Hippocampal formation (tissue), 2 donors: ENCODE results near the gene SH3RF3.
A peak's percentile ranks its signal among the peaks of the same experiment; 100 is the strongest.
"Not testable (repeated sequence)": the region's sequence is repeated elsewhere in the genome, so short reads cannot be mapped to it uniquely, and the experiment has no call there.

ENCODE experiments used
- DNase-seq, 2 donors: peaks; one replicate each; lab custom pipeline; 2025; lab: John Stamatoyannopoulos, UW

The SH3RF3 gene

DNA sequence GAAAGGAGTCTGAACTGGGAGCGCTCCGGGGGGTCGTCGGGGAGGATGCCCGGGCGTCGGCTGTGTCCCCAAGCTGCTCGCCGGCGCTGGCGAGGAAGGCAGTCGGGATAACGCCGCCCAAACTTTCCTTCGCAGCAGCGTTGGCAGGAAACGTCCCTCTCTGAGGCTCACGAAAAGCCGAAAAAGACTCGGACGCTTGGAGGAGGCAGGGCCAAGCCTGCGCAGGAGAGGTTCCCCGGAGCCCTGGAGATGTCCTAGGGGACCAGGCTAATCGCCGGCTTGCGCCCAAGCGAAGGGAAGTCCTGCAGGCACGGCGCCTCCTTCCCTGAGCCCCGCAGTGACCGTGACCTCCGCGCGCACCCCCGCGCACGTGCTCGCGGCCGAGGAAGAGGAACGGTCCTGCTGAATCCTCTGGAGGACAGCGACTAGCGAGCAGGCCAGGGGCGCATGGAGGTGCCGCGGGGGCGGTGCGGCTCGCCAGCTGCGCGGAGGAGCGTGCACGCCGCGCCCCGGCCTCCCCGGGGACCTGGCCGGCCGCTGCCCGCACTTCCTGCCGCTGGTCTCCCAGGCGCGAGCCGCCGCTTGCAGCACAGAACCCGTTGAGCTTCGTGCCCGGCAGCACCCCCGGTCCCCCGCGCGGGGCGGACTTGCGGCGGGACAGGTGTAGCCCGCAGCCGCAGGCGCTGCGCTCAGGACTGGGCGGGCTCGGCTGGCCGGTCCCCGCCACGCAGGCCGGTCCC lies at the start of gene SH3RF3:
Gene SH3RF3 (plus strand): TSS at position 590 of the 740 bp plus-strand sequence.
- peak; percentile 13 to 34 for DNase-seq

DNA sequence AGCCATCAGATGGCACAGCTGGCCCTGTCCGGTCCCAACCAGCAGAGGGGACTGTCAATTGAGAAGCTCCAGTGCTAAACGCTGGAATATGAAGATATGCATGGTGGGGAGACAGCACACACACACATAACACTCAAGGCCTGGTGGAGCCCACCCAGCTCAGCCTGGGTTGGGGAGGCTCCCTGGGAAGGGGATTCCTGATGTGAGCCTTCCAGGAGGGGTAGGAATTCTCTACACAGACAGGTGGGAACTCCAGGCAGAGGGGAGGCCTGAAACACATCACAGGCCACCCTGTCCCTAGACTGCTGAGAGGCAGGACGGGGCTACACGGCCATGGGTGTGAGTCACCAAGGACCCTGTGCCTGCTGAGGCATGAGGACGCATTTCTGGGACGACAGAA lies 49.4 kb upstream of the SH3RF3 start:
- DNase-seq, result no peak

DNA sequence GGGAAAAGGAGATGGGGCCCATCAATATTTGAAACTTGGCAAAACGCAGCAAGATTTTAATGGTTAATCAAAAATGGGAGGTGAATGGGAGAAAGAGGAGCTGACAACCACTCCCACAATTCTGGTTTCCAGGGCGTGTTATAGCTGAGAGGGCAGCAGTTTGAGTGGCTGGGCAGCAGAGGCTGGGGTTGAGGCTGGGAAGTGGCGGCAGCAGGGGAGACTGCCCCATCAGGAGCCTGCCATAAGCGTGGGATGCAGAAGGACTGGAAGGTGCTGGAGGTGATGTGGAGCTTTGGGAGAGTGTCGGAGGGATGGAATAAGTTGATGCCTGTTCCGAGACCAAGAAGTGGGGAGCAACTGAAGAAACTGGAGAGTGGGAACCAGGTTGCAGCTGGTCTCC lies 48.9 kb upstream of the SH3RF3 start:
- DNase-seq, result no peak

DNA sequence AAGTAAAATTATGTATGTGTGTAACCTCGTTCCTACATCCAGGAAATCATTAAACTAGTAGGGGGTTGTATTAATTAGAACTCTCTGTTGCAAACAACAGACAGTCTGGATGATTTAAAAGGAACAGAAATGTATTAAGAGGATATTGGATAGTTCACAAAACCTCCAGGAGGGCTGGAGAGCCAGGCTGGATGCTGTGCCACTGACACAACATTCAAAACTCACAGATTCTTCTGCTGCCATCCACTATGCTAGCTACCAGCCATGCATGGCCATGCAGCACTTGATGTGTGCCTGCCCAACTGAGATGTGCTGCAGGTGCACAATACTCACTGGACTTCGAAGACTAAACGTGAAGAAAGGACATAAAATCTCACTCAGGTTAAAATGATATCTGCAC lies 48.2 kb upstream of the SH3RF3 start:
- DNase-seq, result no peak

DNA sequence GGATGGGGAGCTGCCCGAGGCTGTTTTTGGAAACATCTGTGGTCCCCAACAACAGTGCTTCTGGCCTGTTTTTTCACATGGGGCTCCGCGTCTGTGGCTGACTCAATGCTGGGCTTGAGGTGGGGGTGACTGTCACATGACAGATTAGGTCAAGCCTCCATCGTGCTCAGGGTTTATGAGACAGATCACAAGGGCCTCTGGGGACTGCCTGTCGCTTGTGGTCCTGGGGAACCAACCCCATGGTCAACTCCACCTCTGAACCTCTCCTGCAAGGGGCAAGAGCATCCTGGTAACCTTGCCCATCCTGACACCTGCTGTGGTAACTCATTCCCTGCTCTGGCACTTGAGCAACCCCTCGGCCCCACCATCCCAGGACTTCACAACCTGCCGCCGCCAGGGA lies 47.6 kb upstream of the SH3RF3 start:
- DNase-seq, result no peak

DNA sequence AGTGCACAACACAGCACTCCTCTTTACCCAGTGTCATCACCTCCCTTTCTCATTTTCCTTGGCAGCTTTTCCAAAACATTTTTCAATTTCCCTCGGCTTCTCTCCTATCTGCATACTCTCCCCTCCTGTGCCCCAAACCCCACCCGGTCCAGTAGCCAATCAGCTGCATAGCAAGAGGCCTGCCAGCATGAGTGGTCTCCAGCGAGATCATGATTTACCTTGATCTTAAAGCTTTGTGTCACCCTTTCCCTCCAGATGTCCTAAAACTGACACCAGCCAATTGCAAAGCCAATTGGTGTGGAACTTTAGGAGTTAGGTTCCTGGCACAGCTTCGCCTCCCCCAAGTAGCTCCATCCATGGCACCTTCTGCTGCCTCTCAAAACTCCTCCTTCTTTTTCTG lies 45.2 kb upstream of the SH3RF3 start:
- no peak for DNase-seq

DNA sequence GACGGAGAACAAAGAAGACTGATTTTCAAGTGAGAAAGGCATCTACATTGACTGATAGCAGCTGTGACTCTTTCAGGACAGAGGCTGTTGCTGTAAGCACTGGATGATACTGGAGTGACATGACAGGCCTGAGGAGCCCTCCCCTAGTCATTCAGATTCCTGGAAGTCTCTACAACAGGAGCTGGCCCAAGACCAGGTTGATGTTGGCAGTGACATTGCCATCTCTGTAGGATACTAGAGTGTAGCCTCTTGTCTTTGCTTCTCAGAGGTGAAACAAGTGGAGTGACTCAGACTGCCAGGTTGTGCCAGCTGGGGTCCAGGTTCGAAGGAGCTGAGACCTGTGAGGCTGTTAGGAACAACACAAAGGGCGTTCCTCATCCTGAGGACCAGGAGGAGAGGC lies 44.7 kb upstream of the SH3RF3 start:
- no peak for DNase-seq

DNA sequence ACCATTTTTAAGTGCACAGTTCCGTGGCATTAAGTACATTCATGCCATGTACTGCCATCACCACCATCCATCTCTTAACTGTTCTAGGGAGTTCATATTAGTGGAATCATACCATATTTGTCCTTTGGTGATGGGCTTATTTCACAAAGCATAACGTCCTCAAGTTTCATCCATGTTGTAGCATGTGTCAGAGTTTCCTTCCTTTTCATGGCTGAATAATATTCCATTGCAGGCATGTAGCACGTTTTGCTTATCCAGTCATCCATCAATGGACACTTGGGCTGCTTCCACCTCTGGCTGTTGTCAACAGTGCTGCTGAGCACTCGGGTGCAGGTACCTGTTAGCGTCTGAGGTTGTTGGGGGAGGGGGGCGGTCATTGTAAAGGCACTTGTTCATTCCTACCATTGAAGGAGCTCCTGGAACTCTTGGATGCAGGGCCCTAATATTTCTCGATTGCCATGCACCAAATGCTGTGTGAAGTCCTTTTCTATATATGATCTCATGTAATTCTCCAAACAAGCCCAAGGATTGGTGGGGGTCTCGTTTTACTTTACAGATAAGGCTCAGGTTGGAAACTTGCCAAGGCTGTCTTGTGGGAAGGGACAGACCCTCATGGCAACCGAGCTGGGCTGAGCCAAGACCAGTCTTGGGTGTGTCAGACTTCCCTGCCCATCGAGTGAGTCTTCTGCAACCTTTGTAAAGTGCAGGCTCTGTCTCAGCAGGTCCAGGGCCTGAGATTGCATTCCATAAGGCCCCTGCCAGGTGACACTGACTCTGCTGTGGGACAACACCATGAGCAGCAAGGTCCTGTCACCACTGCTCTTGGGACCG lies 42.9 kb upstream of the SH3RF3 start:
- no peak for DNase-seq

DNA sequence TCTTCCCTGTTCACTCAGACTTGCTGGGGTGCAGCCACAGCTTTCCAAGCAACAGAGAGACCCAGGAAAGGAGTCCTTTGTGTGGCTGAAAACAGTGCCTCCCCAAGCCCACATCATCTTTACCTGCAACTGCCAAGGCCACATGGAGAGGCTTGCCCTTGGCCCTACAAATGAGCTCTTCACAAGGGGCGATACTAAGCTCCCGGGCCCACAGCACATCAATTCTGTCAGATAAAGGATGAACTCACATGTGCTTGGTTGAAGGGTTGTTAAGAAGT lies 42.3 kb upstream of the SH3RF3 start:
- DNase-seq, result no peak

DNA sequence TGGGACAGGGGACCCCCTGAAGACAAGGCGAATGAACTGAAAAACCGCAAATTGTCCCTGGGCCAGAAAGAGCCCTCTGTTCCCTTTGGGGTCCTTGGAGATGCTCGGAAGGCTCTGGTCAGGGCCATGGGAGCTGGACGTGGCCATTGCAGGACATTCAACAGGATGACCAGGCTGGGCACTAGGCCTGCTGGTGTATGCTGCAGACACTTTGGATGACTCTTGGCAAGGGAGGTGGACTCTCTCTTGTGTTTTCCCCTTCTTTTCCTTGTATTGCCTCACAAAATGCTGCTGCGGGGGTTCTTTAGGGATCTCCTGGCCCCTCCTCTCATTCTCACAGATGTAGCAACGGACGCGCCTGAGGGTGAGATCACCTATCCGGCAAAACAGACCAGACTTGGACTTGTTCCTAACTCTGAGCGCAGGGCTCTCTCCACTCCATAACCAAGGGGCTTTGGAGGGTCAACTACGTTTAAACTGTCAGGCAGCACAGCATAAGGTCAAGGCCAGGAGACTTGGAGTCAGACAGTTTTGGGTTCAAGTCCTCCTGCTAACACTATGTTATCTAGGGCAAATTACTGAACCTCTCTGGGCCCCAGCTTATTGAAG lies 41.8 kb upstream of the SH3RF3 start:
- no peak for DNase-seq

DNA sequence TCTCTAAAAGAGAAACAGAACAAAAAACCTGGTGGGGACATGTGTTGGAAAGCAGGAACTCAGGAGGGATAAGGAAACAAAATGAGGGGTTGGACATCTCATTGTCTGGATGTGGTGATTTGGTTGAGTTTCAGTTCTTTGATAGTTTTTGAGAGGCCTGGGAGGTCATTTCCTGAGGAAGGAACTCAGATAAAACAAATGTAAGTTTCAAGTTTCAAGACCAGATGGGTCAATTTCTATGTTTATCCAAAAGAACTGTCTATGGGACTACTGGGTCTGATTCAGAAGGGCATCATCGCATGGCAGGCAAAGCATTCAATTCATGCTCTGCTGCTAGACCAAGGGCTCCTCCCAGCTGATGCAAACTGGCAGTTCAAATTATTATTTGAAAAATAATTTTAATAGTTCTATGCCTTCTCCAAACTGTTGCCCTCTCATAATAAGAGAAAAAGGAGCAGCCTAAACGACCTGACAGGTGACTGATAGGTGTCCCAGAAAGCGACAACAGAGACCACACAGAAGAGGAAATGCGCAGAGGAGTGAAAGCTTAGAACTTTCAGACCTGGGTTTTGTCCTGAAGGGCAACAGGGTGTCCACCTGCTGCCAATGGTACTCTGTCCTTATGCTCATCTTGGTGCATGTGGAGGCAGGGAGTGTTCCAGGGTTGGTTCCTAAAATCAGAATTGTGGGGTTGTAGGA lies 39.3 kb upstream of the SH3RF3 start:
- no peak for DNase-seq

DNA sequence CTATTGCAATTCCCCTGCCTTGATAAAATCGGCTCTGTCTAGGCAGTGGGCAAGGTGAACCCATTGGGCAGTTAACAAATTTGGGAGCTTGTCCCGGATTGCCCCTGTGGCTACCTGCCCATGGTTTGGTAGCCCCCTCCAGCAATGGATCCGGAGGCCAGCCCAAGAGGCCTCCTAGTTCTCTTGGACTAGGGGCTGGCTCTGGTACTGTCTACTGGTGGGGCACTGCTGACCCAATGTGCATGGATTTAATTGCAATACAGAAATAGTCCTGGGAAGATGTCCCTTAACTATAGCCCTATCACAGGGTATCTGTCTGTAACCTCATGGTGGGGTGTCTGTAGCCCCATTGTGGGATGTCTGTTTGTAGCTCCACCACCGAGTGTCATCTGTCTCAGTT lies 37.5 kb upstream of the SH3RF3 start:
- no peak for DNase-seq

DNA sequence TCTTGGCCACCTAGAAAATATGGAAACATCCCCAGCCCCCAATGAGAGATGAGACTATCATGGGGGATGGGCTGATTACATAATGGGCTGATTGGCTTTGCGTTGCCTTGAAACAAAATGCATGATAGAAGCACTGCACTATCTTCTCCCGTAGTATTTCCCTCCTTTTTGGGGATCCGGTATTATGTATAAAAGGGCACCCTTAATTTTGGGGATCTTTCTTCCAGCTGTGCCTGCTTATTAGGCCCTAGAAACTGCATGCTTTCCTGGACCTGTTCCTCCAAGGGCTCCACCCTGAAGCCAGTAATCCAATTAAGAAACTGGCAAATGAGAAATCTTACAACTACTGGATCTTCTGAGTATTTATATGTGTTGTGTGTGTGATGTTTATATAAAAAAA lies 34.9 kb upstream of the SH3RF3 start:
- no peak for DNase-seq

DNA sequence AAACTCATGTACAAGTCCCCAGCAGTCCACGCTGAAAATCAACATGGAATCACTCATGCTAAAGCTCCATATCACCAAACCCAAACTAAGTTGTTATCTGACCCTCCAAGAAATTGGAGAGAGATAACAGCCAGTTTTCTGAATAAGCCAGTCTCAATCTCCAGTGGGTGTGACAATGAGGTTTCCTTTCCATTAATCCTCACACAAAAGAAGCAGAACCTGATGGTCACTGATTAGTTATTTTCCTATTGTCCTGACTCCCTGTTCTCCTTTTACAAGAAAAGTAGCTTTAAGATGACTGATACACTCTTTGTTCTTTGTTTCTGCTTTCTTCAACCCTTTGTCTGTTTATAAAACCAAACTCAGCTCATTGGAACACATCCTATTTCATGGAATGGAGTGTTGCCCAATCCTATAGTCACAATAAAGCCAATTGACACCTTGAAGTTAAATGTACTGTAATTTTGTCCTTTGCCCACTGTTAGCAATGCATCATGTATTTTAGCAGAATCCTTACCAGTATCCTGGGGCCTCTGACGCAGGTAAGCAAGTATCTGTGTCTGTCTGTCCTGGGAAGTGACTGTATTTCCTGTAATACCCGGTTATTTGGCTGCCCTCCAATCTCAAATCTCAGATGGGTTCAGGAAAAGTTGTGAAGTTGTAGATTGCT lies 30.6 kb upstream of the SH3RF3 start:
- no peak for DNase-seq

DNA sequence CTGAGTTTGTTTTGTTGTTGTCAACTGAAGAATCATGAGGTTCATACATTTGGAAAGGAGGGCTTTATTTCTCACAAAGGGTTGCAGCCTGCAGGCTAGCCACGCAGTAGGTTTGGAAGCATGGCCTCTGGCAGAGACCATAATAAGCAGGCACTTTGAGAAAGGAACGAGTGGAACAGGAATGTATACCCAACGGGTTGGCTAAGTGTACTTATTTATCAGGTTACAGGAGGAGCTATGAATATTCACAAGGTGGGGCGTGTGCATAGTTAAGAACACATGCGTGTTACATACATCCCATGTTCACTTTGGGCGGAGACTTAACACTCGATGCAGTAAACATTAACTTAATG lies 30.1 kb upstream of the SH3RF3 start:
- no peak for DNase-seq

DNA sequence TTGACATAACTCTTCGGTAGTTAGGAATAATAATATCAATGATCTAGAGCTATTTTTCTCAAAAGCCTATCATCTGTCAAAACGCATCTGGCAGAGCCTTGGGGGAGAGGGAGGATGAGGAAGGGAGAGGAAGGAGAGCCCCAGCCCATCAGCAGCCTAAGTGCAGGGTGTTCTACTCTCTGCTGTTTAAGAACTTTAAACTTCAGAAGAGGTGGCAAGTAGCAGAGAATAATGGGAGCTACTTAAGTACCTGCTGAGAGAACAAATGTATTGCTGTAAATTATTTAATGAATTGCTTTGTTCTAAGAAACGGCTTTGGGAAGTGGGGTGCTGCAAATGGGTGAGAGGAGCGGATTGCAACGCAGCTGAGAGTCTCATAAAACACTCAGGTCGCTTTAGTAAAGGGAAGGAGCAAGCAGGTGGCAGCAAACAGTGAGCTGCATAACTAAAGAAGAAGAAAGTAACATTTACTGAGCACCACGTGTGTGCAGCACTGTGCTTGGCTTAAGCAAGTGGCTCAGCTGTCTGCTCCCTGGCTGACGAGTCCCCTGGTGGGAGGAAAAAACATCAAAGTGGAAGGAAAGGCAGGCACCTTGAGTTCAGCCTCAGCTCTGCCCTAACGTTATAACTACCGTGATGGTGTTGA lies 26.3 kb upstream of the SH3RF3 start:
- no peak for DNase-seq

DNA sequence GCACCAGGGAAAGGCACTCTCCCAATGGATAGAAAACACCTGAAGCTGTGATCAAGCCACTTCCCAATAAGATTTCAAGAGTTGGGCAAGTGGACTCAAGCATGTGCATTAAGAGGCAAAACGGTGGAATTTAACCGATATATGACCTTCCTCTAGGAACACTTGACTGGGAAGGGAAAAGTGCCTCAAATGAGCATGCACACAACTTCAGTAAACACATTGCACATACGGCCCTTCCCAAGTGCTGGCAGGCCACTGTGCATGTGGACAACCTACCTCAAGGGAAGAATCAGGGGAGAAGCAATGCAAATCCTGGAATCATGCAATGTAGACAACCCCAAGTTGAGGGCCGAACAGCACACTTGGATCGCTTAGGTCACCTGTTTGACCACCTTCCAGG lies 23.9 kb upstream of the SH3RF3 start:
- DNase-seq, result no peak

DNA sequence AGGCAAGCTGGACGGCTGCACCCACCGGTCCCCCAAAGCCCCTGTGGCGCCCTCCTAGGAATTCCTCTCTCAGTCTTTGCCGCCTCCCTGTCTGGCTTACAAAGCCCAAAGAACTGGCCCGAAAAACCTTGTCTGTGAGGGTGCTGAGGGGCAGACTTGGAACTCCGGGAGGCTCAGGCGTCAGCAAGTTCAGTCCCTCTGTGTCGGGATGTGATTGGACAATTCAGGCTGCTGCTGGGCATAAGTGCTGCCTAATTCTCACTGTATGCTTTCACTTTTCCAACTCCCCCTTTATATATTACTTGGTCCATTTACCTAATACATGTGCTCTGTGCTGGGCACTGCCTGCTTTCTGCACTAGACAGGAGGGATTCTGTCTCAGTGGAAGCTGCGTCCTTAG lies 20.3 kb upstream of the SH3RF3 start:
- no peak for DNase-seq

DNA sequence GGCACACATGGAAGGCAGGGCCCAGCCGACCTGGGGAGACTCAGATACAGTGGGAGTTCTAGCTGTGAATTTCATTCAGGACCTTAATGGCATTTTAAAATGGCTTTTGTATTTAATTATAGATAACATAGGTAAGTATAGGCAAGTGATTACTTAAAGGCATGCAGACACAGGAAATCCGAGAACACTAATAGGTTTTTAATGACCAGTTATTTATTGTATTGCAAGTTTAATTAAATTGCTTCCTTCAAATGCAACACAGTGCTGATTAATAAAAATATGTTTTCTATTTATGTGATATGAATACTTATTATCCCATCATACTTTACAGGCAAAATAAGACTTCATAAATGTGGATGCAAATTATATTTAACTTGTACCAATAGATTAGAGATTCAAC lies 19.7 kb upstream of the SH3RF3 start:
- DNase-seq, result no peak

DNA sequence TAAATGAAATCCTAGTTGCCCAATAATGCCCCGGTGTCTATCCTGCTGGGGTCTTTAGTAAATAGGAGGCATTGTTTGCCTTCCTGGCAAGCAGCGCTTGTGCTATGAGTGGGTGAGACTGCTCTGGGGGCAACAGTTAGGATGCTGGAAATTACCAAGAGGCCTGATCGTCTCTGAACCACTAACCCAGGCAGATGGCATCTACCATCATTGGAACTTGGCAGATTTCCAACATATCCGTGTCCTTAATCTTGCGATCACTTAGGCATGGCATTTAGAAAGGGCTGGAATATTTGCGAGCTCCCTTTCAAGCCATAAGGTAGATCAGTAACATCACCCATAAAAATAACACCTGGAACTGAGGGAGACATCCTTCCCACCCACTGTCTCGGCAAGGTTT lies 18.8 kb upstream of the SH3RF3 start:
- no peak for DNase-seq

DNA sequence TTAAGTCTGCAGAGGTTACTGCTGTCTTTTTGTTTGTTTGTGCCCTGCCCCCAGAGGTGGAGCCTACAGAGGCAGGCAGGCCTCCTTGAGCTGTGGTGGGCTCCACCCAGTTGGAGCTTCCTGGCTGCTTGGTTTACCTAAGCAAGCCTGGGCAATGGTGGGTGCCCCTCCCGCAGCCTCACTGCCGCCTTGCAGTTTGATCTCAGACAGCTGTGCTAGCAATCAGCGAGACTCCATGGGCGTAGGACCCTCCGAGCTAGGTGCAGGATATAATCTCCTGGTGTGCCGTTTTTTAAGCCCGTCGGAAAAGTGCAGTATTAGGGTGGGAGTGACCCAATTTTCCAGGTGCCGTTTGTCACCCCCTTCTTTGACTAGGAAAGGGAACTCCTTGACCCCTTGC lies 11.8 kb upstream of the SH3RF3 start:
- DNase-seq, result not testable (repeated sequence)

DNA sequence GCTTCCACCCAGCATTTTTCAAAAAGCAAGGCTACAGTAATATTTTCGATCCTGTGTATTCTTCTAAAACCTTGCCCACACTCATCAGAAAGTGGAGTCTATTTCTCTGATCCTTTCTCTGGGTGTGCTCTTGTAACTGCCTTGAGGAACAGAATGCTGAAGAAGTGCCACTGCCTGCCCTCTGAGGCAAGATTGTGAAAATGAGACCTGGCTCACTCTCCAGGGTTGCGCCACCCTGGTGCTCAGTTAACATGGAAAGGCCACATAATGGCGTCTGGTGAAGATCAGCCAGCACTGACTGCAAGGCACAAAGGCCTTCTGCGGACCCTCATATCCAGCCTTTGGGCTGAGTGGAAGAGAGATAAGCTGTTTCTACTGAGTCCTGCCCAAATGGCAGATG lies 11.2 kb upstream of the SH3RF3 start:
- DNase-seq, result no peak
